GM12878 (cell line): ENCODE measurements around the gene CDKN2B.

Source experiments
- BHLHE40 ChIP-seq, 2 experiments: fragments of 450-650 bp in 1 of 2; IDR thresholded peaks; 2 replicates each; pipeline ENCODE4 v1.6.1; 2011 to 2017; ENCODE audit warnings: low read depth in 2 of 2, borderline replicate concordance in 1 of 2, improper control_type of control experiment in 1 of 2, low read length in 1 of 2, mild to moderate bottlenecking in 1 of 2
- BMI1 ChIP-seq: fragments of 450-650 bp; IDR thresholded peaks from 2 replicates; pipeline ENCODE4 v1.6.1; 2016; ENCODE audit warnings: mild to moderate bottlenecking, moderate library complexity, borderline replicate concordance
- BRCA1 ChIP-seq: IDR thresholded peaks from 2 replicates; pipeline ENCODE4 v1.6.1; 2011; ENCODE audit warnings: low read depth, low read length, improper control_type of control experiment
- CEBPB ChIP-seq, 2 experiments: fragments of 150-350 bp in 1 of 2; IDR thresholded peaks; 2 replicates each; pipeline ENCODE4 v1.6.1; 2012 to 2014; ENCODE audit warnings: low read depth in 2 of 2, low read length in 2 of 2, borderline replicate concordance in 1 of 2, inconsistent platforms in 1 of 2
- CHD1 ChIP-seq: IDR thresholded peaks from 2 replicates; pipeline ENCODE4 v1.6.1; 2012; ENCODE audit warnings: low read depth, low read length, improper control_type of control experiment
- POLR2A ChIP-seq: IDR thresholded peaks from 2 replicates; pipeline ENCODE4 v1.6.1; 2011; ENCODE audit warnings: low read depth, mild to moderate bottlenecking, low read length
- REST ChIP-seq: IDR thresholded peaks from 2 replicates; pipeline ENCODE4 v1.6.1; 2012; ENCODE audit warnings: mild to moderate bottlenecking, low read depth, low read length
- SP1 ChIP-seq: IDR thresholded peaks from one replicate; pipeline ENCODE4 v1.6.1; 2011; ENCODE audit warnings: low read depth, low read length
- SUPT20H ChIP-seq: IDR thresholded peaks from 2 replicates; pipeline ENCODE4 v1.6.1; 2011; ENCODE audit warnings: low read depth, mild to moderate bottlenecking, low read length, moderate library complexity, borderline replicate concordance; ENCODE audit not compliant: control insufficient read depth
- TARDBP ChIP-seq: IDR thresholded peaks from 2 replicates; pipeline ENCODE4 v1.6.1; 2016; ENCODE audit warnings: borderline replicate concordance
- YY1 ChIP-seq: IDR thresholded peaks from 2 replicates; pipeline ENCODE4 v1.6.1; 2011; ENCODE audit warnings: low read depth, mild to moderate bottlenecking, low read length
- ZNF274 ChIP-seq: IDR thresholded peaks from one replicate; pipeline ENCODE4 v1.8.0; 2011; ENCODE audit not compliant: insufficient read length, insufficient read depth
- TF ChIP-seq, protein P1 (sequence below), 3 experiments: IDR thresholded peaks in 2 of 3; conservative IDR thresholded peaks in 1 of 3; 2 replicates each; pipeline ENCODE4 v1.5.1; 2011; ENCODE audit warnings: low read depth in 3 of 3, low read length in 3 of 3, mild to moderate bottlenecking in 3 of 3, control low read depth in 2 of 3, moderate library complexity in 2 of 3, inconsistent platforms in 1 of 3, mixed read lengths in 1 of 3; ENCODE audit not compliant: control insufficient read depth in 2 of 3, insufficient read depth in 1 of 3; ENCODE audit errors: extremely low read depth in 1 of 3
- TF ChIP-seq, protein P2 (sequence below): fragments of 450-650 bp; IDR thresholded peaks from 2 replicates; pipeline ENCODE4 v1.6.1; 2017; ENCODE audit warnings: mild to moderate bottlenecking

GRCh38 chr9:21965401-21965951, 43.6 kb downstream of the CDKN2B start:
- TF ChIP-seq SP1 (no peak), REST (no peak), ZNF274 (no peak), BHLHE40 (IDR thresholded peaks at IDR 0.05; ENCODE audit: borderline replicate concordance in 1 of 2, low read depth in 2 of 2, low read length in 1 of 2) (no peak), BRCA1 (no peak), CEBPB (IDR thresholded peaks at IDR 0.05; ENCODE audit: borderline replicate concordance in 1 of 2, low read depth in 2 of 2, low read length in 2 of 2) (no peak), YY1 (no peak), TARDBP (no peak), CHD1 (no peak), SUPT20H (no peak), POLR2A (no peak), BMI1 (no peak)
- TF ChIP-seq, protein P1, sequence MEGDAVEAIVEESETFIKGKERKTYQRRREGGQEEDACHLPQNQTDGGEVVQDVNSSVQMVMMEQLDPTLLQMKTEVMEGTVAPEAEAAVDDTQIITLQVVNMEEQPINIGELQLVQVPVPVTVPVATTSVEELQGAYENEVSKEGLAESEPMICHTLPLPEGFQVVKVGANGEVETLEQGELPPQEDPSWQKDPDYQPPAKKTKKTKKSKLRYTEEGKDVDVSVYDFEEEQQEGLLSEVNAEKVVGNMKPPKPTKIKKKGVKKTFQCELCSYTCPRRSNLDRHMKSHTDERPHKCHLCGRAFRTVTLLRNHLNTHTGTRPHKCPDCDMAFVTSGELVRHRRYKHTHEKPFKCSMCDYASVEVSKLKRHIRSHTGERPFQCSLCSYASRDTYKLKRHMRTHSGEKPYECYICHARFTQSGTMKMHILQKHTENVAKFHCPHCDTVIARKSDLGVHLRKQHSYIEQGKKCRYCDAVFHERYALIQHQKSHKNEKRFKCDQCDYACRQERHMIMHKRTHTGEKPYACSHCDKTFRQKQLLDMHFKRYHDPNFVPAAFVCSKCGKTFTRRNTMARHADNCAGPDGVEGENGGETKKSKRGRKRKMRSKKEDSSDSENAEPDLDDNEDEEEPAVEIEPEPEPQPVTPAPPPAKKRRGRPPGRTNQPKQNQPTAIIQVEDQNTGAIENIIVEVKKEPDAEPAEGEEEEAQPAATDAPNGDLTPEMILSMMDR (IDR thresholded peaks at IDR 0.05 in 2 of 3, conservative IDR thresholded peaks at IDR 0.05 in 1 of 3; ENCODE audit: control insufficient read depth in 2 of 3, extremely low read depth in 1 of 3, insufficient read depth in 1 of 3, low read depth in 3 of 3, low read length in 3 of 3), result peak; percentile 44 to 57 (median 47)
- TF ChIP-seq, protein P2, sequence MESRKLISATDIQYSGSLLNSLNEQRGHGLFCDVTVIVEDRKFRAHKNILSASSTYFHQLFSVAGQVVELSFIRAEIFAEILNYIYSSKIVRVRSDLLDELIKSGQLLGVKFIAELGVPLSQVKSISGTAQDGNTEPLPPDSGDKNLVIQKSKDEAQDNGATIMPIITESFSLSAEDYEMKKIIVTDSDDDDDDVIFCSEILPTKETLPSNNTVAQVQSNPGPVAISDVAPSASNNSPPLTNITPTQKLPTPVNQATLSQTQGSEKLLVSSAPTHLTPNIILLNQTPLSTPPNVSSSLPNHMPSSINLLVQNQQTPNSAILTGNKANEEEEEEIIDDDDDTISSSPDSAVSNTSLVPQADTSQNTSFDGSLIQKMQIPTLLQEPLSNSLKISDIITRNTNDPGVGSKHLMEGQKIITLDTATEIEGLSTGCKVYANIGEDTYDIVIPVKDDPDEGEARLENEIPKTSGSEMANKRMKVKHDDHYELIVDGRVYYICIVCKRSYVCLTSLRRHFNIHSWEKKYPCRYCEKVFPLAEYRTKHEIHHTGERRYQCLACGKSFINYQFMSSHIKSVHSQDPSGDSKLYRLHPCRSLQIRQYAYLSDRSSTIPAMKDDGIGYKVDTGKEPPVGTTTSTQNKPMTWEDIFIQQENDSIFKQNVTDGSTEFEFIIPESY, result no peak
